Stimulated activated CD4-positive, alpha-beta T cell treated with anti-CD3 and anti-CD28 coated beads, Interleukin-1b, Interleukin-23, amount 100 ng/mL, for 24 hours (primary cell): ENCODE measurements around the gene ZP4.

Experiments
- DNase-seq, 4 experiments: peaks; one replicate each; pipeline ENCODE4 v3.0.0-alpha.2; 2020; ENCODE audit warnings: low read depth in 4 of 4, low spot score in 1 of 4

The ZP4 gene, protein sequence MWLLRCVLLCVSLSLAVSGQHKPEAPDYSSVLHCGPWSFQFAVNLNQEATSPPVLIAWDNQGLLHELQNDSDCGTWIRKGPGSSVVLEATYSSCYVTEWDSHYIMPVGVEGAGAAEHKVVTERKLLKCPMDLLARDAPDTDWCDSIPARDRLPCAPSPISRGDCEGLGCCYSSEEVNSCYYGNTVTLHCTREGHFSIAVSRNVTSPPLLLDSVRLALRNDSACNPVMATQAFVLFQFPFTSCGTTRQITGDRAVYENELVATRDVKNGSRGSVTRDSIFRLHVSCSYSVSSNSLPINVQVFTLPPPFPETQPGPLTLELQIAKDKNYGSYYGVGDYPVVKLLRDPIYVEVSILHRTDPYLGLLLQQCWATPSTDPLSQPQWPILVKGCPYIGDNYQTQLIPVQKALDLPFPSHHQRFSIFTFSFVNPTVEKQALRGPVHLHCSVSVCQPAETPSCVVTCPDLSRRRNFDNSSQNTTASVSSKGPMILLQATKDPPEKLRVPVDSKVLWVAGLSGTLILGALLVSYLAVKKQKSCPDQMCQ

DNA sequence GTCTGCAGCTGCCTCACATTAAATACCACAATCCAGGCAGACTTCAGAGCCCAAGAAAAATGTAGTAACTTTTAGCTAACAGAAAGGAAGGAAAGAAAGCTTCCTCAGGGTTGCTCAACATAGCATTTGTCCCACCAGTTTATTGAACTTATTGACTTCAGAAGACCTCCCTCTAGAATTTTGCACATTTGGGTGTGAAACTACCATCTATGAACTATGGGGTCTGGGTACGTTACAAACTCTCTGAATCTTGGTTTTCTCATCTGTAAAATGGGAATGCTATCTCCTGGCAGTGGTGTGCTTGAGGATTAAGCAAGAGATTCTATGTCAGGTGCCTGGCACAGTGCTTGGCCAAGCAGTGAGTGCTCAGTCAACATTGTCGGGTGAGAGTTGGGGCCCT is at the start of gene ZP4:
ZP4 (minus strand) TSS at position 101 of the 400 bp plus-strand sequence. CDS start 287 bp downstream, outside the sequence.
- no peak for DNase-seq

- DNase-seq, result no peak
Observed at GRCh38 chr1:237938553-237938952, 47.8 kb upstream of the ZP4 start.

GRCh38 chr1:237938068-237938467 is 47.3 kb upstream of the ZP4 start:
- no peak for DNase-seq

GRCh38 chr1:237932816-237933215 is 42.1 kb upstream of the ZP4 start:
- no peak for DNase-seq

- DNase-seq, result no peak
Observed at GRCh38 chr1:237931581-237931980, 40.9 kb upstream of the ZP4 start.

GRCh38 chr1:237927198-237927597 is 36.5 kb upstream of the ZP4 start:
- DNase-seq, result no peak

DNA sequence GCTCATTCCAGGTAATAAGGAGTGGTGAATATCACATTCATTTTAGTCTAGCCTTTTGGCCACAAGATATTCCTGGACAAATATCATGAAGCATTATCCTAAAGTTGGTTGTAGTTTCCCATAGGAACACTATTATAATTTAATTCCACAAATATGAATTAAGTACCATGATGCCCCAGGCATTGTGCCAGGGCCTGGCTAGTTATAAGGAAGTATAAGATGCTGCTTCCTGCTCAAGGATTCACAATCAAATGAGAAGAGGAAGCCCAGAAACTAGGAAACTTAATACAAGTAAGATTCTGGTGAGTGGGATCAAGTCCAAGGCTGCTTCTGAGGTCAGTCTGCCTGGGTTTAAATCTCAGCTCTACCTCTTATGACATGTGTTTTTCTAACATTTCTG is 30.6 kb upstream of the ZP4 start:
- no peak for DNase-seq

GRCh38 chr1:237913345-237913744 is 22.6 kb upstream of the ZP4 start:
- DNase-seq, result no peak

- DNase-seq, result no peak
Observed at GRCh38 chr1:237911911-237912310, 21.2 kb upstream of the ZP4 start.

GRCh38 chr1:237910834-237911233 is 20.1 kb upstream of the ZP4 start:
- no peak for DNase-seq

- DNase-seq, result no peak
Observed at GRCh38 chr1:237903961-237904360, 13.2 kb upstream of the ZP4 start.

- no peak for DNase-seq
Observed at GRCh38 chr1:237902960-237903743, 12.4 kb upstream of the ZP4 start.

DNA sequence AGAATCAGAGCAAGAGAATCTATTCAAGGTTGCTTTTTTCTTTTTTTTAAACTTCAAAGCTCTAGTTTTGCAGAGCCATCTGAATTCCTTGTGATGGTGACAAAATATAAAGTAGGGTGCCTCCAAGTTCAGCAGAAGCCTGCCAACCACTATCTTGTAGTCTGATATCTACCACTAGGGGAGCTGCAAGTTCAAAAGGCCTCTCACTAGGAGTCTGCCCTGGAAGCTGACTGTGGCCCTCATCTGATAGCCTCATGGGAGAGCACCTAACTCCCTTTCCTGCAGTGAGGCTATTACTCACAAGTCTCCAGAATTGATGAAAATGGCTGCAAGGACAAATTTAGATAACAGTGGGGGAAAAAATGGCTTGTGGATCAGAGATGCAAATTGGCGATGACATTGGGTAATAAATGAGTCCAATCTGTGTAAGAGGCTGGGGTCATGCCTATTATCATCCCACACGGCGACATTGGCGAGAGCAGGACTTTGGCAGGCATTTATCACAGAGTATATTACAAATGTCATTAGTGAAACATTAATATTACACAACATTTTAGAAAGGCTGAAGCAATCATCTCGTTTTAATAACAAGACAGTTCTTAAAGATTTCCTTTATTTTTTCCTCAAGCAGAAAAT is 10.7 kb upstream of the ZP4 start:
- no peak for DNase-seq

DNA sequence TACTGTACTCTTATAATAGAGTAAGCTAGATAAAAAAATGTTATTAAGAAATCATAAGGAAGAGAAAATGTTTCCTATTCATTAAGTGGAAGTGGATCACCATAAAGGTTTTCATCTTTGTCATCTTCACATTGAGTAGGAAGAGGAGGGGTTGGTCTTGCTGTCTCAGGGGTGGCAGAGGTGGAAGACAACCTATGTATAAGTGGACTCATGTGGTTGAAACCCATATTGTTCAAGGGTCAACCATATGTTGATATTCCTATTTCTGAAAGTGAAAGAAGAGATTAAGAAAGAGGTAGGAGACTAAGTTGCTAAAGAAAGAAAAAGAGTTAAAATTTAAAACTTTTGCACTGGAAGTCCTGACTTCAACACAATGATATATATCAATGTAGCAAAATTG is 4.9 kb upstream of the ZP4 start:
- no peak for DNase-seq

- no peak for DNase-seq
Observed at GRCh38 chr1:237894131-237894530, 3.4 kb upstream of the ZP4 start.

DNA sequence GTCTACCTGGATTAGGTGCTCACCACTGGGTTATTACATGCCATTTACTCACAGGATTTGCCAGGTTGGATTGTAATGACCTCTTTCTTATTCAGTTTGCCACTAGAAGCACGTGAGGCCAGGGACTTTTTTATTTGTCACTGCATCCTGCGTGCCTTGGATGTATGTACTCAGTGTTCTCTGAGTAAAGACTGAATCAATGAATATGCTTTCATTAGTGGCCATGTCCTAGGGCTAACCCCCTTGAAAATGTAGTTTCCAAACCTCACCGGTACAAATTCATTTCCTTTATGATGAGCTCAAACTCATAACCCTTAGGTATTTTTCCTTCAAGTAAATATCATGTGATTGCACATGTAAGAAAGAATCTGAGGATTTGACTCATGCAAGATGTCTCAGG is 1.3 kb upstream of the ZP4 start:
- no peak for DNase-seq

- DNase-seq, result no peak
Observed at GRCh38 chr1:237891266-237891665, 544 bp upstream of the ZP4 start.

- no peak for DNase-seq
Observed at GRCh38 chr1:237890416-237890815, 306 bp downstream of the ZP4 start.

DNA sequence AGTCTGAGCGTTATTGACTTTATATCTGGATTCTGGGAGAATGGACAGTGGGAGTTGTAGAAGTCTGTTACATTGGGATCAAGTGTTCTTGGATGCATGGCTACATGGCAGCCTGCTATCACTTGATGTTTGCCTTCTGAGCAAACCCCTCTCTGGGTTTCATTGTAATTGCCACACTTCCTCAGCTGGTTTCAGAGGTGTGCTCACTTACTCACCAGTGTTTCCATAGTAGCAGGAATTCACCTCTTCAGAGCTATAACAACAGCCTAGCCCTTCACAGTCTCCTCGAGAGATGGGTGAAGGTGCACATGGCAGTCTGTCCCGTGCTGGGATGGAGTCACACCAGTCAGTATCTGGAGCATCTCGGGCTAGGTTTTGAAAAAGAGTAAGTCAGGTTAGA is 2.6 kb downstream of the ZP4 start:
- DNase-seq, result no peak

DNA sequence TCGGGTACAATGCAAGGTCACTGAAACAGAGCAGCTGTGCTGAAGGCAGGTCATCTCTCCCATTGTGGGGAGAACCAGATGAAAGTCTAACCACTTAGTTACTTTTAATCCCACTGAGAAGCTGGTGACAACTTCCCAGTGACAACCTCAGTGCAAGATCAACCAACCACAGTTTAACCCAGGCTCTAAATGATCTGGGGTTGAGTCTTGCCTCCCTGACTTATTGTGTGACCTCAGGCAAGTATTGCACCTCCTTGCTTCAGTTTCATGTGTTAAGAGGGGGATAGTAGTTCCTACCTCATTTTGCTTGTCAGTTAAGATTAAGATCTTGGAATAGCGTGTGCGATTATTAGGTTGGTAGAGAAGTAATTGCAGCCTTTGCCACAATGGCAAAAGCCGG is 3.2 kb downstream of the ZP4 start:
- no peak for DNase-seq

GRCh38 chr1:237884237-237884636 is 6.5 kb downstream of the ZP4 start:
- no peak for DNase-seq

DNA sequence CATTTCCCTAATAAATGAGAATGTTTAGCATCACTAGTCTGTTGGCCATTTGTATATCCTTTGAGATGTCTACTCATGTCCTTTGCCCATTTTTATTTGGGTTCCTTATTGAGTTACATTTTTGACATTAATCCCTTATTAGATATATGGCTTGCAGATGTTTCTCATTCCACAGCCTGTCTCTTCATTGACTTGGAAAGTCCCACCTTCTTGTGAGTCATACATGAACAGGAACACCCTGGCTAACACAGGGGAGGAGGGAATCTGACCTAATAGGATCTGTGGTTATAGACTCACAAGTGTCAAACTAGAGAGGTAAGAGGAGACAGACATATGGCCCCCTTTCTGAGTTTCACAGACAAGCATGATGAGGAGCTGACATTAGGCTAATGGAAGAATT is 11.5 kb downstream of the ZP4 start:
- DNase-seq, result no peak
